OCI-LY7 (cell line): ENCODE measurements around the gene WNT2. TPM values are rescaled to one million over a fixed set of nuclear protein-coding genes. Genes with fewer than 3 reads are reported as not detected.

ENCODE experiments used
- BruUV-seq: library from RNA; stranded (reverse); fragments of 400-500 nt; replicated peaks from 2 replicates; lab custom pipeline; 2021; lab: Mats Ljungman, UMichigan
- CTCF ChIA-PET: fragments of 300-600 bp; sonication (Branson Sonifier 250); formaldehyde crosslinking; loops from one replicate; lab custom pipeline; 2022; ENCODE audit warnings: antibody characterized with exemption; ENCODE audit not compliant: unreplicated experiment; lab: Charles Lee
- POLR2A ChIA-PET: fragments of 300-600 bp; sonication (Branson Sonifier 250); formaldehyde crosslinking; loops from one replicate; lab custom pipeline; 2022; ENCODE audit warnings: antibody characterized with exemption; lab: Charles Lee
- DNase-seq: peaks from one replicate; pipeline ENCODE4 v3.0.0-alpha.2; 2015; ENCODE audit warnings: low spot score
- H2AFZ ChIP-seq: fragments of 200-600 bp; sonication (generic), shearing (Covaris generic); 2 replicates; pipeline ENCODE4 v1.6.1; 2014; ENCODE audit warnings: mild to moderate bottlenecking, antibody characterized with exemption, low read length, moderate library complexity
- H3K27ac ChIP-seq: fragments of 200-600 bp; sonication (generic); 2 replicates; pipeline ENCODE4 v1.5.1; 2014; ENCODE audit warnings: mixed run types, low read depth, mild to moderate bottlenecking, moderate library complexity, low read length, inconsistent platforms; ENCODE audit not compliant: poor library complexity, severe bottlenecking
- H3K36me3 ChIP-seq: fragments of 200-600 bp; sonication (generic); 2 replicates; pipeline ENCODE4 v1.6.1; 2014; ENCODE audit warnings: mild to moderate bottlenecking, antibody characterized with exemption, low read length, moderate library complexity, mixed read lengths; ENCODE audit not compliant: insufficient read depth
- H3K4me1 ChIP-seq: fragments of 200-600 bp; sonication (generic); 2 replicates; pipeline ENCODE4 v1.5.1; 2014; ENCODE audit warnings: mild to moderate bottlenecking, low read length; ENCODE audit not compliant: insufficient read depth, poor library complexity, severe bottlenecking
- H3K4me2 ChIP-seq: fragments of 200-600 bp; sonication (generic); 2 replicates; pipeline ENCODE4 v1.6.1; 2014; ENCODE audit warnings: mild to moderate bottlenecking, low read length
- H3K4me3 ChIP-seq: fragments of 200-600 bp; sonication (generic); 2 replicates; pipeline ENCODE4 v1.5.1; 2014; ENCODE audit warnings: mild to moderate bottlenecking, low read depth, low read length; ENCODE audit not compliant: poor library complexity, severe bottlenecking
- H3K79me2 ChIP-seq: fragments of 200-600 bp; sonication (generic); 2 replicates; pipeline ENCODE4 v1.6.1; 2016; ENCODE audit warnings: low read depth, mild to moderate bottlenecking, low read length, moderate library complexity, mixed read lengths; ENCODE audit not compliant: insufficient read depth
- H3K9me2 ChIP-seq: fragments of 200-600 bp; sonication (generic); 2 replicates; pipeline ENCODE4 v1.6.1; 2016; ENCODE audit warnings: mild to moderate bottlenecking, low read length, mixed read lengths; ENCODE audit not compliant: insufficient read depth
- H3K9me3 ChIP-seq: fragments of 200-600 bp; sonication (generic); 2 replicates; pipeline ENCODE4 v1.6.1; 2014; ENCODE audit warnings: mild to moderate bottlenecking, mixed run types, low read length, mixed read lengths
- H4K20me1 ChIP-seq: fragments of 200-600 bp; sonication (generic); 2 replicates; pipeline ENCODE4 v1.6.1; 2014; ENCODE audit warnings: mild to moderate bottlenecking, antibody characterized with exemption, low read length, moderate library complexity, mixed read lengths; ENCODE audit not compliant: insufficient read depth
- CTCF ChIP-seq: fragments of 200-600 bp; sonication (generic); conservative IDR thresholded peaks from 2 replicates; pipeline ENCODE4 v1.5.1; 2014; ENCODE audit warnings: mild to moderate bottlenecking, antibody characterized with exemption, low read length, moderate library complexity, mixed read lengths
- EZH2phosphoT487 ChIP-seq: fragments of 200-600 bp; sonication (generic); IDR thresholded peaks from 2 replicates; pipeline ENCODE4 v1.6.1; 2018; ENCODE audit warnings: low read depth, borderline replicate concordance, mild to moderate bottlenecking, mixed run types, antibody characterized with exemption, low read length, moderate library complexity, mixed read lengths
- intact Hi-C: fragments of 100-400 bp; cut with micrococcal nuclease; formaldehyde crosslinking; loops from one replicate; pipeline ENCODE4 v1.10.0; 2022; ENCODE audit not compliant: unreplicated experiment
- total RNA-seq, 2 experiments: library from RNA; depleted of rRNA in 1 of 2; stranded (reverse); fragments of >200 nt in 1 of 2; shearing (Covaris generic) in 1 of 2; gene quantifications; 2 replicates each; pipeline ENCODE4 v1.2.3, GENCODE V29; 2014 to 2022

WNT2 gene
- total RNA-seq, 2 experiments from 2014 or later = not detected

DNA sequence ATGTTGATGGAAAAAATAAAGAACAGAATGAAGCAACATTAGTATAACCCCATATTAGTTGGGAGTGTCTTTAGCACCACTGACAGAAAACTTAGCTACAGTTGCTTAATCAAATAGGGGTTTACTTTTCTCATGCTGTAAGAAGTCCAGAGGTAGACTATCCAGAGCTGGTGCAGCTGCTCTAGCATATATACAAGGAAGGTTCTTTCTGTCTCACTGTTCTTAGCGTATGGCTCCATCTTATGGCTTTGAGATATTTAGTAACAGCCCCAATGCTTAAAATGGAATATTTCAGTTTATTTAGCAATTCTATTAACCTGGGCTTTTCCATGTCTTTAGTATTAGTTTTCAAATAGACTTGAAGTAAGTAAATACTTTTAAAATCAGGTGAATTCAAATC lies 15.2 kb upstream of the WNT2 start:
- no peak overlapping the region for H3K27ac ChIP-seq
- H4K20me1 ChIP-seq = no peaks in the 10 kb centered on the region
- no peaks in the 10 kb centered on the region for H3K36me3 ChIP-seq
- no peaks in the 10 kb centered on the region for H3K9me2 ChIP-seq
- no TSS peak for BruUV-seq
- no peak overlapping the region for H2AFZ ChIP-seq
- H3K4me3 ChIP-seq = no peak overlapping the region
- H3K4me1 ChIP-seq = no peaks in the 10 kb centered on the region
- POLR2A ChIA-PET = no interaction called here
- TF ChIP-seq CTCF = no peak
- no peak for TF ChIP-seq EZH2phosphoT487
- intact Hi-C loops = no loop called here
- no peak for DNase-seq
- no peaks in the 10 kb centered on the region for H3K79me2 ChIP-seq
- CTCF ChIA-PET = no interaction called here
- no peak overlapping the region for H3K4me2 ChIP-seq
- H3K9me3 ChIP-seq = no peaks in the 10 kb centered on the region

- no peaks in the 10 kb centered on the region for H3K4me1 ChIP-seq
- no peaks in the 10 kb centered on the region for H3K9me2 ChIP-seq
- no peaks in the 10 kb centered on the region for H4K20me1 ChIP-seq
- H3K4me2 ChIP-seq = no peak overlapping the region
- no peak overlapping the region for H3K27ac ChIP-seq
- ChIA-PET CTCF (no interaction called here), POLR2A (no interaction called here)
- no peak overlapping the region for H3K4me3 ChIP-seq
- no TSS peak for BruUV-seq
- TF ChIP-seq CTCF (no peak), EZH2phosphoT487 (no peak)
- no peak overlapping the region for H2AFZ ChIP-seq
- H3K36me3 ChIP-seq = no peaks in the 10 kb centered on the region
- H3K9me3 ChIP-seq = no peaks in the 10 kb centered on the region
- intact Hi-C loops = no loop called here
- DNase-seq = no peak
- H3K79me2 ChIP-seq = no peaks in the 10 kb centered on the region
These were observed 10.3 kb upstream of the WNT2 start for GRCh38 chr7:117333168-117333567.

DNA sequence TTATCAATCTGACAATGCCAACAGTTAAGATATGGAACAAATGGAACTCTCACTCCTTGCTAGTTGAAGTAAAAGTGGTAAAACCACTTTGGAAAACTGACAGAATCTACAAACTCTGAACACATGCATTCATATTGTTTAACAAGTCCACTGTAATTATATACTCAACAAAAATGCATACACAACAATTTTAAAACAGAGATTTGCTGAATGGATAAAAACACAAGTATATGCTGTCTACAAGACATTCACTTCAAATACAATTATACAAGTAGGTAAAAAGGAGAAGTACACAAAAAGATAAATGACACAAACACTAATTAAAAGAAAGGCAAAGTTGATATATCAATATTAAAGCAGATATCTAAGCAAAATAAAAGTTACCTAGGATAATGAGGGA lies 9.2 kb upstream of the WNT2 start:
- no peaks in the 10 kb centered on the region for H3K4me1 ChIP-seq
- H2AFZ ChIP-seq = no peak overlapping the region
- CTCF ChIA-PET = no interaction called here
- H3K27ac ChIP-seq = no peak overlapping the region
- no peaks in the 10 kb centered on the region for H3K9me3 ChIP-seq
- no peak for TF ChIP-seq CTCF
- TF ChIP-seq EZH2phosphoT487 = no peak
- no peaks in the 10 kb centered on the region for H4K20me1 ChIP-seq
- no peak overlapping the region for H3K4me3 ChIP-seq
- POLR2A ChIA-PET = no interaction called here
- no peaks in the 10 kb centered on the region for H3K79me2 ChIP-seq
- H3K36me3 ChIP-seq = no peaks in the 10 kb centered on the region
- DNase-seq = no peak
- H3K9me2 ChIP-seq = no peaks in the 10 kb centered on the region
- BruUV-seq = no TSS peak
- intact Hi-C loops = no loop called here
- H3K4me2 ChIP-seq = no peak overlapping the region
